ENCODE results near the gene PLPP4.

GRCh38 chr10:120495226-120496009 lies 38.4 kb downstream of the PLPP4 start:
- TF ChIP-seq CTCF (IDR thresholded peaks at IDR 0.05; ENCODE audit: low read depth, low read length) (no peak), MAX (IDR thresholded peaks at IDR 0.05; ENCODE audit: low read depth, low read length) (no peak), POLR2A (IDR thresholded peaks at IDR 0.05; ENCODE audit: extremely low read depth, insufficient read length) (no peak)

Data from NB4 (cell line).